ENCODE results near the gene SYP.
"Not testable (repeated sequence)": the region's sequence is repeated elsewhere in the genome, so short reads cannot be mapped to it uniquely, and the experiment has no call there.

Gene SYP

GRCh38 chrX:49177338-49177833, 22.6 kb downstream of the SYP start:
- no peaks in the 10 kb centered on the region for H3K9me3 Mint-ChIP-seq
- H3K27me3 Mint-ChIP-seq = no peaks in the 10 kb centered on the region
- H3K27ac Mint-ChIP-seq = peak overlapping the region; percentile 74
- intact Hi-C loops (cut with micrococcal nuclease) = no loop called here
- peaks cover 95% of the 10 kb centered on the region for H3K36me3 Mint-ChIP-seq (ENCODE audit: low read depth)
- peaks cover 74% of the 10 kb centered on the region for H3K4me1 Mint-ChIP-seq (ENCODE audit: low read depth)
- no peak overlapping the region for H3K4me3 Mint-ChIP-seq

GRCh38 chrX:49176421-49177326, 23.3 kb downstream of the SYP start:
- Mint-ChIP-seq H3K4me1 (ENCODE audit: low read depth) (peaks cover 74% of the 10 kb centered on the region), H3K4me3 (peak overlapping the region; percentile 47), H3K27ac (peak overlapping the region; percentile 74), H3K36me3 (ENCODE audit: low read depth) (peaks cover 93% of the 10 kb centered on the region), H3K9me3 (no peaks in the 10 kb centered on the region), H3K27me3 (no peaks in the 10 kb centered on the region)
- intact Hi-C loops (cut with micrococcal nuclease) = no loop called here

DNA sequence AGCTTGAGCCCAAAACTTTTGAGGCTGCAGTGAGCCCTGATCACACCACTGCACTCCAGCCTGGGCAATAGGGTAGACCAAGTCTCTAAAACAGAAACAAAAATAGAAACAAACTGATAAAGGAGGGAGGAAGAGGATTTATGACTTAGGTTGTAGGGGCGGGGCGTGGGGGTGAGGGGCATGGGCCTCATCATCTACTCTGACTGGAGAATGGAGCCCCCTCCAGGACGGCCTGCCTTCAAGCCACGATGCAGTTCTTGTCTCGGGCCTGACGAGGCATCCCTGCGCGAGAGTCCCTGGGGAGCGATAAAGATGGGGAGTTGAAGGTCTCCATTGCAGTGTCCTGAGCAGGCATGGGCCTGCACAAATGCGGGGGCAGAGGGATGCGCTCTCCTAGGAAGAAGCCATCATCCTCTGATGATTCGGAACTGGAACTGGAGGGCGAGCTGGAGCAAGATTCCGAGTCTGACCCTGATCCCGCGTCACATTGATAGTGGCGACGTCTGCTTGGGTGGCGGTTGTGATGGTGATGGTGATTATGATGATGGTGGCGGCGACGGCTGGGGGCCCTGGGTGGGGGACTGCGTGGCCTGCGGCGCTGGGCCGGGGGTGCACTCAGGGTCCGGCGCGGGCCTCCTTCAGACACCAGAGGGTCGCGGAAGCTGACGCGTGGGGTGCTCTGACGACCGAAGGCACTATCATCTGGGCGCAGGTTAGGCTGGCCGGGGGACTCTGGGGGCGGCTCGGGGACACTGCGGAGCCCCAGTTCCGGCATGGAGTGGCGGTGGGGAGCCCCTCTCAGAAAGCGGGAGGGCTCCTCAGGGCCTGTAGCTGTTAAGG, 24.3 kb downstream of the SYP start:
- intact Hi-C loops (cut with micrococcal nuclease) = no loop called here
- H3K36me3 Mint-ChIP-seq (ENCODE audit: low read depth) = peaks cover 86% of the 10 kb centered on the region
- peak overlapping the region; percentile 74 for H3K27ac Mint-ChIP-seq
- H3K4me1 Mint-ChIP-seq (ENCODE audit: low read depth) = peaks cover 70% of the 10 kb centered on the region
- no peaks in the 10 kb centered on the region for H3K27me3 Mint-ChIP-seq
- H3K9me3 Mint-ChIP-seq = no peaks in the 10 kb centered on the region
- H3K4me3 Mint-ChIP-seq = no peak overlapping the region

GRCh38 chrX:49174723-49175122, 25.3 kb downstream of the SYP start:
- Mint-ChIP-seq H3K27me3 (no peaks in the 10 kb centered on the region), H3K9me3 (no peaks in the 10 kb centered on the region), H3K27ac (peak overlapping the region; percentile 74), H3K4me3 (no peak overlapping the region), H3K36me3 (ENCODE audit: low read depth) (peaks cover 77% of the 10 kb centered on the region), H3K4me1 (ENCODE audit: low read depth) (peaks cover 71% of the 10 kb centered on the region)
- intact Hi-C loops (cut with micrococcal nuclease) = no loop called here

DNA sequence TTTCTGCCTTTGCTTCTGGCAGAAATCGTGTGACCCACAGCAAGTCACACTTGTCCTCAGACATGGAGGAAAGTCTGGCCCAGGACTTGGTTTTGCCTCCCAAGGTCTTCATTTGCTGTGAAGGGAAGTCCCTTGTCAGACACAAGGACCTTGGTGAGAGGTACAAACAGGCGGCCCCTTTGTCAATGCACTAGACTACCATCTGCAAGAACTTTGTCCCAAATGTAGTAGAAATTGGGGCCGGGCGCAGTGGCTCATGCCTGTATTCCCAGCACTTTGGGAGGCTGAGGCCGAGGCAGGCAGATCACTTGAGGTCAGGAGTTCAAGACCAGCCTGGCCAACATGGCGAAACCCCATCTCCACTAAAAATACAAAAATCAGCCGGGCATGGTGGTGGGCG, 26.4 kb downstream of the SYP start:
- H3K27ac Mint-ChIP-seq = peak overlapping the region; percentile 94
- intact Hi-C loops (cut with micrococcal nuclease); H3K9me3 Mint-ChIP-seq; H3K27me3 Mint-ChIP-seq: not testable (repeated sequence)
- H3K4me3 Mint-ChIP-seq = peak overlapping the region; percentile 87
- H3K4me1 Mint-ChIP-seq (ENCODE audit: low read depth) = peaks cover 69% of the 10 kb centered on the region
- peaks cover 65% of the 10 kb centered on the region for H3K36me3 Mint-ChIP-seq (ENCODE audit: low read depth)

DNA sequence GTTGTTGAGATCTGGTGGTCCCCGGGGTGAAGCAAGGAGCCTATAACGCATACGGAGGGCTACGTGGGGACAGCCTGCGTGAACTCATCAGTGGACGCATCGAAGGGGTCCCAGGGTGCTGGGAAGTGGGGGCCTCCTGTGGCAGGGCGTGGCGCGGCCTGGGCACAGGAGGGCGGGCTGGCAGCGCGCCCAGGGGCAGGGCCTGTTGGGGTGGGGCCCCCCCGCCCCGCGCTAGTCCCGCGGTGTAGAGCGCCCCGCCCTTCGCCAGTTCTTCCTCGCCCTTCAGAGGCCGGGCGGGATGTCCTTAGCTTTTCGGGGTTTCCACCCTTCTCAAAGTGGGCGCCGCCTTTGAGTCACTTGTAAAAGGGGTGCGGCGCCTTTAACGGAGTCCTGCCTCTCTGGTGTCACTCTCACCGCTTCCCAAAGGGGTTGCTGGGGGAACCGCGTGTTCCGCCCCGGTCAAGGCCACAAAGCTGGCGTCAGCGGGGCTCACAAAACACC, 27.7 kb downstream of the SYP start:
- Mint-ChIP-seq H3K27me3 (no peaks in the 10 kb centered on the region), H3K27ac (peak overlapping the region; percentile 94), H3K4me1 (ENCODE audit: low read depth) (peaks cover 62% of the 10 kb centered on the region), H3K36me3 (ENCODE audit: low read depth) (peaks cover 56% of the 10 kb centered on the region), H3K4me3 (peak overlapping the region; percentile 87), H3K9me3 (no peaks in the 10 kb centered on the region)
- intact Hi-C loops (cut with micrococcal nuclease) = no loop called here

- Mint-ChIP-seq H3K36me3 (ENCODE audit: low read depth) (peaks cover 55% of the 10 kb centered on the region), H3K27me3 (no peaks in the 10 kb centered on the region), H3K4me3 (peak within 1 kb of the TSS; percentile 87), H3K4me1 (ENCODE audit: low read depth) (peaks cover 61% of the 10 kb centered on the region), H3K27ac (peak within 1 kb of the TSS; percentile 94), H3K9me3 (no peaks in the 10 kb centered on the region)
- intact Hi-C loops (cut with micrococcal nuclease) = no loop called here
Observed at GRCh38 chrX:49171752-49172279, 28.2 kb downstream of the SYP start, which contains the start of gene PLP2. PLP2 (plus strand) TSS chrX:49171898; CDS start chrX:49172001, 103 bp downstream.

DNA sequence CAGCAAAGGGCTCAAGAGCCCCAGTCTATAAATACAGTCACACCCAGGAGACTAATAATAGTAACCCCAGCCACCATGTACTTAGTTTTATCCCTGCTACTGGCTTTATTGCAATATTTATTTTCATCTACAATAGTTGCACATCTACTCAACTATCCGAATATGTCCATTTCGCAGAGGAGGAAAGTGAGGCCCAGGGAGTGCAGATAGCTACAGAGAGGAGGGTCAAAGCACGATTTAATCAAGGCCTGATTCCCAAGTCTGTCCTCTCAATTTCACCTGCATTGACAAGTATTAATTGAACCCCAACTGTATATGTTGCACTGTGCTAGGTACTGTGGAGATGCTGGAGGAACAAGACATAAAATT, 32.3 kb downstream of the SYP start:
- Mint-ChIP-seq H3K9me3 (no peaks in the 10 kb centered on the region), H3K27ac (peak overlapping the region; percentile 99), H3K4me1 (ENCODE audit: low read depth) (peaks cover 58% of the 10 kb centered on the region), H3K27me3 (no peaks in the 10 kb centered on the region), H3K4me3 (peak overlapping the region; percentile 83), H3K36me3 (ENCODE audit: low read depth) (peaks cover 15% of the 10 kb centered on the region)
- intact Hi-C loops (cut with micrococcal nuclease) = loop anchor here (5.0 kb wide), 1 partner anchor 45 kb away; the partner anchor contains the start of gene GPKOW

GRCh38 chrX:49166914-49167739, 32.9 kb downstream of the SYP start:
- intact Hi-C loops (cut with micrococcal nuclease) = loop anchor here (5.0 kb wide), 1 partner anchor 45 kb away; the partner anchor contains the start of gene GPKOW
- Mint-ChIP-seq H3K36me3 (ENCODE audit: low read depth) (peaks cover 10% of the 10 kb centered on the region), H3K27me3 (no peaks in the 10 kb centered on the region), H3K4me1 (ENCODE audit: low read depth) (peaks cover 55% of the 10 kb centered on the region), H3K27ac (peak overlapping the region; percentile 99), H3K4me3 (peak overlapping the region; percentile 83), H3K9me3 (no peaks in the 10 kb centered on the region)

DNA sequence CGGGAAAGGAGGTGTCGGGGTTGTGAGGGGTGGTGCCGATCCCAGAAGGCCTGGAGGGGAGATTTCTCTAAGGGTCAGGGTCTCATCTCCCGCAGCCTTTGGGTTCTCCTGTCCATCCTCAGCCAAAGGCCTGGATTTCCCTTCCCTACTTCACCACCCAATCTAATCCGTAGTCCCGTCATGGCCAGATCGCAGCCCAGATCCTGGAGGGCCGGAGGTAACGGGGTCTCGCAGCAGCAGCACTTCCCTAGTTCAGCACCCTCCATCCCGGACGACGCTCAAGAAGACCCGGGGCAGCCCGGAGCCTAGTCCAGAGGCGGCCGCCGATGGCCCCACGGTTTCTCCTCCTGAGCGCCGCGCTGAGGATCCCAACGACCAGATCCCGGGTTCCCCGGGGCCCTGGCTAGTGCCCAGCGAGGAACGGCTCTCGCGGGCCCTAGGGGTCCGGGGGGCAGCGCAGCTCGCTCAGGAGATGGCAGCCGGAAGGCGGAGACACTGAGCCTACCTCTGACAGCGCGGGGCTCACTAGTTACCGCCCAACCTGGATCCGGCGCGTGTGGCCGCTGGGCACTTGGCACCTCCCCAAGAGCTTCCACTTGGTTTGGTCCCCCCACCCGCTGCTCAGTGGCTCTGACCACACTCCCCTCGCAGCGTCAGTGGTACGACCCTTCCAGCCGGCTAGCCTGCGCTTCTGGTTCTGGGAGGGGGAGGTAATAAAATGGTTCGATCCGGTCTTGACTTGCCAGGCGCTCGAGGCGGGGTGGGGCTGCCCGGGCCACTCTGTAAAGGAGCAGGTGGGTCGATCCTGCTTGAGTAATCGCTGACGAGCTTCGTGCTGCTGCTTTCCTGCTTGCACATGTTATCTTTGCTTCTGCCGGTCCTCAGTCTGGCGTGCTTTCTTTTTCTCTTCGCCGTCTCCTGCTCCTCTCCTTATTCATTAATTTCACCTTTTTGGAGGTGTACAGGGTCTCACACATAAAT, 33.8 kb downstream of the SYP start:
- H3K27ac Mint-ChIP-seq = peak overlapping the region; percentile 99
- peaks cover 6% of the 10 kb centered on the region for H3K36me3 Mint-ChIP-seq (ENCODE audit: low read depth)
- no peaks in the 10 kb centered on the region for H3K9me3 Mint-ChIP-seq
- intact Hi-C loops (cut with micrococcal nuclease) = loop anchor here (5.0 kb wide), 1 partner anchor 44 kb away; the partner anchor contains the start of gene GPKOW
- peaks cover 55% of the 10 kb centered on the region for H3K4me1 Mint-ChIP-seq (ENCODE audit: low read depth)
- H3K27me3 Mint-ChIP-seq = no peaks in the 10 kb centered on the region
- H3K4me3 Mint-ChIP-seq = peak overlapping the region; percentile 83

- H3K4me3 Mint-ChIP-seq = peak overlapping the region; percentile 83
- peak overlapping the region; percentile 99 for H3K27ac Mint-ChIP-seq
- no peaks in the 10 kb centered on the region for H3K9me3 Mint-ChIP-seq
- intact Hi-C loops (cut with micrococcal nuclease) = loop anchor here (5.0 kb wide), 1 partner anchor 42 kb away; the partner anchor contains the start of gene GPKOW
- no peaks in the 10 kb centered on the region for H3K27me3 Mint-ChIP-seq
- H3K36me3 Mint-ChIP-seq (ENCODE audit: low read depth) = peaks cover 6% of the 10 kb centered on the region
- H3K4me1 Mint-ChIP-seq (ENCODE audit: low read depth) = peaks cover 49% of the 10 kb centered on the region
Observed at GRCh38 chrX:49164589-49165360, 35.2 kb downstream of the SYP start.
